ENCODE data around the gene CCDC141. TPM values are rescaled to one million over a fixed set of nuclear protein-coding genes. Genes with fewer than 3 reads are reported as not detected.

The CCDC141 gene
- total RNA-seq, 1 experiment from 2014 or later: 1.8 TPM

- no peak for DNase-seq (ENCODE audit: low read depth)
Measured at GRCh38 chr2:178910005-178910404, 139.9 kb downstream of the CCDC141 start.

DNA sequence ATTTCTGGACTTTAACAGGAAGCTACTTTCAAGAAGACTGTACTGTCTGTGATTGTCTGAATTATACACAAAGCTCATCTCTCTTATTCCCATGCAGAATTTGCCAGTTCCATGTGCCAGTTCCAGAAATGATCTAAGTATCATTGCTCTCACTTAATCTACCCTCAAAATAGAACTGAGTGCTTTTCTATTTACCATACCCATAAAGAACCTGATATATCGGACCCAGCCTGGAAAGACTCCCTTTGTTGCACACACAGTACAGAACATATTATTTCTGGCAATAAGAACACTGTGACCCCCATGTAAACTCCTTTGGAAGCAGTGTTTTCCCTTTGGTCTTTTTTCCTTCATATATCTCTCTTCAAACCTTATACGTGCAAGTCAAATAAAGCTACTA is 140.4 kb downstream of the CCDC141 start:
- DNase-seq (ENCODE audit: low read depth): no peak

DNA sequence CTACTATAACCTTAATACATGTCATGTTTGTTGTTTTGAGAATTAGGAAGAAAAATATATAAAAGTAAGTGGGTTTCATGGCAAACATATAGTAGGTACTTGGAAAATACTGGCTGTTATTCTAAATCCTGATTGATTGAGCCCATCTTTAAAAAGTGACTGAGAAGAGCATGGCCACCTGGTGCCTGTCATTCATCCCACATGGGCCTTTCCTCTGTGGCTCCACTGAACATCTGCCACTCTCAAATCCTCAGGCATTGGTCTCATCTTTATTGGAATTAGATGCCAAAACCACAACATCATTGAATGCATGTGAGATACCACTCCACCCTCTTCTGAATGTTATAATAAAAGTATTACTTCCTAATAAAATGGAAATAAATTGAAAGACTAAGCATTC is 141.1 kb downstream of the CCDC141 start:
- DNase-seq (ENCODE audit: low read depth): no peak

GRCh38 chr2:178905261-178905660 is 144.7 kb downstream of the CCDC141 start:
- DNase-seq (ENCODE audit: low read depth): no peak

DNA sequence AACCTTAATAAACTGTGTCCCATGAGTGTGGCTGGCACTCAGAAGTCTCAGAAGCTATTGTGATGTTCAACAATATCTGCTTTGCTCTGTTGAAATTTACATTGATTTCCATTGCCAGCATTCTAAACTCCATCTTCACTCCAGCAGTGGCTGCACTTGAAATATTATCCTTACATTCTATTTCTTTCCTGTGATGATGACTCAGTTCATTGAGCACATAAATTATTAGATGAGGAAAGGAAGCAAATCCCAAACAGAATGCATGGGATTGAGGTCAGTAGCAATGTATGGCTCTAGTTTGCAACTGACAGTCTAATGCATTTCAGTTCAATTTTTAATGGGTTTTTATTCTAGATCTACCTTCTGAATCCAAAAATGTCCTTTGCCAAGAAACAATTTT is 150.3 kb downstream of the CCDC141 start:
- DNase-seq (ENCODE audit: low read depth): no peak

DNA sequence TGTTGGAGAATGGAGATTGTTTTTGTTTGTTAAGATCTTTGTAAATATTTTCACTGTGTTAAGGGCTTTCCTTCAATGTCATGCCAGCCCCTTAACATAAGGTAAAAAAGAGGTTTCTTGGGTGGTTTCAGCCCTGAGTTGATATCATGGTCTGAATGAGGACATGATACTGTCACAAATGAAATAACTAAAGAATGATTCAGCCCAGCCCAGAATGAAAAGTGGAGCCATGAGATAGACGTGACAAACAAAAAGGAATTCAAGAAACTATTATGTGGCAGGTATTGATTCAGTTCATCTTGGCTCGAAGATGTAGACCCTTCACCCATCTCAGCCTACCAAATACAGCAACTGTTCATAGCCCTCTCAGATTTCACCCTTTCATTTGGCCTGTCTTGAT is 154.1 kb downstream of the CCDC141 start:
- DNase-seq (ENCODE audit: low read depth): no peak

DNA sequence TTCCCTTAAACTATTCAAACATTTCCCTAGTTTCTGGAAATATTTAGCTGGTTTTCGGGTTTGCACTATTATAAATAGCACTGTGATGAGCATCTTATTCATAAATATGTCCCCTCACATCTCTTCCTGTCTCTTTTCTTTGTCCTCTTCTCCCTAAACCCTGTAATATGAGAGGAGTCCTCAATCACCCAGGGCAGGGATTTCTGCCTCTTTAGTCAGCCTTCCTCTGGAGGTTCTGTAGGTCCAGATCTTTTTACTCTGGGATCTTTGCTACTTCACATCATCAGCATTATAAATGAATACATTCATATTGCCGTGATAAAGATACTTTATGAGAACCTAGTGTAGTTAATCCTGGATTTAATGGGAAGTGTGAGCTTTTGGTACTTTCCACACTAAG is 154.8 kb downstream of the CCDC141 start:
- no peak for DNase-seq (ENCODE audit: low read depth)

DNA sequence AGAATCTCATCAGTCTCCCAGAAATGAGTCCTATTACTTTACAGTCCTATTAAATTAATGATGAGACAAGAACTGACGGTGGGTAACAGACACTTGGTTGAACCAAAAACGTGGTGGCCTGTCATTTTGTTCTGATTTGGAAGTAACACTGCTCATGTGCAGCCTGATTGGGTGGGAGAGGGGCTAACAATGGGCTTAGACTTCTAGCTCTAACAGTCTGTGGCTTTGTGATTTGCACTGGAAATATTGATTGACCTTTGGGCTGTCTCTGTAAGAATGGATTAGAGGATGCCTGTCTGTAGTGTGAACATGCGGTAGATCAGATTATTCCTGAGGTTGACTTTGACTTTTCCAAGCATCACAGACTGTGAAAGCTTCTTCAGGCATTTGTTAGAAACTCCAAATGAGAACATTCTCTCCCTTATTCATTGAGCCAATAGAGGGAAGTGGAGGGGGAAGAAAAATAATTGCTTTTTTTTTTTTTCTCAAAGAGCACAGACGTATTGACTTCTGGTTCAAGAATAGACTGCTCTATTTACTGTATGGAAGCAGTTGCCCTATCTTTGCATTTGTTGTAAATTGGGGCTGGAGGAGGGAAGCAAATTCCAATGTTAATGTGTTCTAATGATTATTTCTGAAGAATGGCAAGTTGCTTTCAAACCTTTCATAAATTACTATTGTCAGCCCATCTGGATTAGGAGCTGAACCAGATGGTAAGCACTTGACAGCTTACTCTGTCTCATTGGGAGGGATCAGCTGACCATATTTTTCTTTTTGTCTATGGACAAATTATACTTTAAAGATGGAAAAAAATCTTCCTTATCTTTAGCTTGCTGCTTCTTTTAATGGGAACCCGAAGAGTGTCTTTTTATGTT is 156.9 kb downstream of the CCDC141 start:
- no peak for DNase-seq (ENCODE audit: low read depth)

- DNase-seq (ENCODE audit: low read depth): no peak
Measured at GRCh38 chr2:178891959-178892485, 157.9 kb downstream of the CCDC141 start.

GRCh38 chr2:178891265-178891958 is 158.5 kb downstream of the CCDC141 start:
- DNase-seq (ENCODE audit: low read depth): peak; percentile 74

GRCh38 chr2:178886006-178886405 is 163.9 kb downstream of the CCDC141 start:
- no peak for DNase-seq (ENCODE audit: low read depth)

- DNase-seq (ENCODE audit: low read depth): no peak
Measured at GRCh38 chr2:178884440-178884839, 165.5 kb downstream of the CCDC141 start.

- DNase-seq (ENCODE audit: low read depth): peak; percentile 66
Measured at GRCh38 chr2:178882666-178883440, 167.1 kb downstream of the CCDC141 start.

DNA sequence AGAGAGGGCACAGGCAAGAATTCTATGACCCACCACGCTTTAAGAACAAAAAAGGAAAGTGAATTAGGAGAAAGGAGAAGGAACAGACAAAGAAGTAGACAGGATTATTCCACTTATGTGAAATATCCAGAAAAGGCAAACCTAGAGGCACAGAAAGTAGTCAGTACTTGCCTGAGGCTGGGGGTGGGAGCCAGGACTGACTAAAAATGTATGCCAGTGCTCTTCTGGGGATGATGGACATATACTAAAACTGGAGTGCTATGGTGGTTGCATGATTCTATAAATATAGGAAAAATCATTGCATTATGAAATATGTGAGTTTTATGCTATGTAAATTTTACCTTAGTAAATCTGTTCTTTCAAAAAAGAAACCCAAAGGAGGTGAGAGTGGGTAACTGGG is 168.9 kb downstream of the CCDC141 start:
- DNase-seq (ENCODE audit: low read depth): no peak

GRCh38 chr2:178880257-178880656 is 169.7 kb downstream of the CCDC141 start:
- no peak for DNase-seq (ENCODE audit: low read depth)

GRCh38 chr2:178877874-178878273 is 172.1 kb downstream of the CCDC141 start:
- no peak for DNase-seq (ENCODE audit: low read depth)

- peak; percentile 39 for DNase-seq (ENCODE audit: low read depth)
Measured at GRCh38 chr2:178874529-178875240, 175.3 kb downstream of the CCDC141 start.

DNA sequence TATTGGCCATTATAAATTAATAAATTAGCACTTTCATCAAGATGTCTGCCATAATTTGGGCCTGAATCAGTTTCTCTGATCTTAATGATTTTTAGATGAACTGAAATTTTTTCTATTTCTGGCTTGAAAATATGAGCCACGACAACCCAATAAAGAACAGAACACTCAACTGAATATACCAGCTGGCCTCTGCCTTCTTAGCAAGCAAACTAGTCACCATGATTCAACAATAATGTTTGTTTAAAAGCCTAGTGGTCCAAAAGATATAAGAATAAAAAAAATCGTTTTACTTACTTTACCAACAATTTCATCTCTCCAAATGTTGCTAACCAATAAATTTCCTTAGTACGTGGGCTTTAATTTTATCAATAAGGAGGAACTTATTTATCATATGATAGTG is 176.0 kb downstream of the CCDC141 start:
- DNase-seq (ENCODE audit: low read depth): no peak

DNA sequence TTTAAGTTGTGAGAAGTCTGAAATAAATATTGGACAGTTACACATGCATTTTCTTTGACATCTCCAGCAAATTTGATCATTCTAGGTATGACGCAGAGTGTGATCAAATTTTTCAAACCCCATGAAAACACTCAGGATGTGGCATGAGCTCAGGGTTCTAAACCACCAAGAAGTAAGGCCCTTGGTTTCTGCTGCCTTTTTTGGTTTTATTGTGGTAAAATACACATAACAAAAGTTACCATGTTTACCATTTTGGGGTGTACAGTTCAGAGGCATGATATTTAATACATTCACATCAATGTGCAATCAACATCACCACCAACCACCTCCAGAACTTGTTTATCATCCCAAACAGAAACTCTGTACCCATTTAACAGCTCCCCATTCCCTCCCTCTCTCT is 178.4 kb downstream of the CCDC141 start:
- DNase-seq (ENCODE audit: low read depth): no peak

DNA sequence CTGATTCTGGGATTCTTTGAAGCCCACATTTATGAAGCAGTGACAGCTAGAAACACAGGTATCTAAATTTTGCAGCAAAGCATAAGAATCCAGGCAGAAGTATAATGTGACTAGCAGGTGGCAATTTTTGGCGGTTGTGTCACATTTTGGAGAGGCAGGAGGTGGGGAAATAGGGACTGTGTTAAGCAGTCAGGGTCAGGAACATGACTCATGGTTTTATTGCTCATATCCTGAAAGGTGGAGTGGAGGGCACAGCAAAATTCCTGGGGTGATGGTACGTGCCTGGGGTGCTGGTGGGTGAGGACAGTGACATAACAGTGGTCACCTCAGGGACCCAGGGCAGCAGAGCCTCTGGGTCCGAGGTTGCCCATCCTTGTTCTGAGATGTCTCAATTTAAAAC is 179.2 kb downstream of the CCDC141 start:
- peak; percentile 74 for DNase-seq (ENCODE audit: low read depth)

- no peak for DNase-seq (ENCODE audit: low read depth)
Measured at GRCh38 chr2:178865999-178866398, 183.9 kb downstream of the CCDC141 start.

All from RPMI7951 (cell line).